ENCODE measurements around the gene TNFRSF18.

GRCh38 chr1:1160281-1160930 lies 46.0 kb downstream of the TNFRSF18 start:
- TF ChIP-seq CTCF (IDR thresholded peaks at IDR 0.05) (no peak), ZNF281 (CRISPR knock-in tag; IDR thresholded peaks at IDR 0.05) (no peak), ELF4 (CRISPR knock-in tag; IDR thresholded peaks at IDR 0.05; ENCODE audit: low read depth) (no peak), ZNF138 (CRISPR knock-in tag; conservative IDR thresholded peaks at IDR 0.05) (no peak), TEAD4 (CRISPR knock-in tag; IDR thresholded peaks at IDR 0.05) (no peak), ETV6 (CRISPR knock-in tag; IDR thresholded peaks at IDR 0.05) (no peak), MAX (CRISPR knock-in tag; IDR thresholded peaks at IDR 0.05) (no peak), E2F4 (CRISPR knock-in tag; IDR thresholded peaks at IDR 0.05; ENCODE audit: borderline replicate concordance, low read depth) (no peak), CREB1 (CRISPR knock-in tag; IDR thresholded peaks at IDR 0.05) (no peak)
